H1 (cell line): ENCODE results near the gene RPUSD3. TPM values are rescaled to one million over a fixed set of nuclear protein-coding genes. Genes with fewer than 3 reads are reported as not detected.

Experiments
- CTCF ChIA-PET: fragments of 300-600 bp; sonication (Branson Sonifier 250); formaldehyde crosslinking; loops from one replicate; lab custom pipeline; 2021; ENCODE audit not compliant: partially characterized antibody; lab: Charles Lee
- POLR2A ChIA-PET: fragments of 300-600 bp; sonication (Branson Sonifier 250); formaldehyde crosslinking; loops from one replicate; lab custom pipeline; 2021; ENCODE audit warnings: inconsistent platforms; ENCODE audit not compliant: partially characterized antibody; lab: Charles Lee
- DNase-seq, 2 experiments: peaks; one replicate each; pipeline versions ENCODE4 v3.0.0 to v3.0.0-alpha.2; 2010 to 2022; ENCODE audit warnings: low spot score in 2 of 2, low read depth in 1 of 2, mixed read lengths in 1 of 2
- FAIRE-seq: peaks from 2 replicates; lab custom pipeline; 2011; peaks lifted over from hg19 to GRCh38; lab: Jason Lieb, UNC
- H2AFZ ChIP-seq: 2 replicates; pipeline ENCODE4 v1.8.1; 2012; ENCODE audit warnings: low read length, inconsistent platforms
- H2AK5ac ChIP-seq: 2 replicates; pipeline ENCODE4 v1.6.1; 2013; ENCODE audit warnings: low read depth, low read length
- H2BK120ac ChIP-seq: replicated peaks from 2 replicates; pipeline ENCODE3; 2013; ENCODE audit warnings: low read depth, low read length, inconsistent platforms
- H2BK12ac ChIP-seq: 2 replicates; pipeline ENCODE4 v1.6.1; 2013; ENCODE audit warnings: low read depth, low read length
- H2BK15ac ChIP-seq: 2 replicates; pipeline ENCODE4 v1.6.1; 2013; ENCODE audit warnings: low read length
- H2BK20ac ChIP-seq: 2 replicates; pipeline ENCODE4 v1.6.1; 2013; ENCODE audit warnings: low read length
- H2BK5ac ChIP-seq: 2 replicates; pipeline ENCODE4 v1.6.1; 2013; ENCODE audit warnings: low read depth, low read length
- H3K14ac ChIP-seq: 2 replicates; pipeline ENCODE4 v1.6.1; 2013; ENCODE audit warnings: inconsistent platforms; ENCODE audit not compliant: insufficient read length
- H3K18ac ChIP-seq: 2 replicates; pipeline ENCODE4 v1.6.1; 2013; ENCODE audit warnings: low read length; ENCODE audit errors: extremely low read depth
- H3K23ac ChIP-seq: 2 replicates; pipeline ENCODE4 v1.6.1; 2013; ENCODE audit warnings: inconsistent platforms; ENCODE audit not compliant: insufficient read length
- H3K23me2 ChIP-seq: 2 replicates; pipeline ENCODE4 v1.6.1; 2013; ENCODE audit warnings: low read depth, low read length
- H3K27ac ChIP-seq: 2 replicates; pipeline ENCODE4 v1.6.1; 2011; ENCODE audit warnings: low read depth, low read length, inconsistent platforms
- H3K27me3 ChIP-seq, 4 experiments: replicated peaks in 1 of 4; 1 replicate in 1 of 4; 2 replicates in 3 of 4; pipeline versions ENCODE4 v1.6.1 to v1.8.1; 2011 to 2013; ENCODE audit warnings: low read length in 3 of 4, mild to moderate bottlenecking in 3 of 4, inconsistent platforms in 2 of 4, mixed read lengths in 2 of 4, moderate library complexity in 1 of 4; ENCODE audit not compliant: control insufficient read depth in 3 of 4, insufficient read depth in 3 of 4; ENCODE audit errors: extremely low read depth in 1 of 4
- H3K36me3 ChIP-seq, 4 experiments: 2 replicates each; pipeline versions ENCODE4 v1.6.1 to v1.8.1; 2011 to 2013; ENCODE audit warnings: mild to moderate bottlenecking in 4 of 4, low read length in 3 of 4, moderate library complexity in 2 of 4, control low read depth in 1 of 4, inconsistent platforms in 1 of 4; ENCODE audit not compliant: insufficient read depth in 4 of 4, control insufficient read depth in 2 of 4
- H3K4ac ChIP-seq: replicated peaks from 2 replicates; pipeline ENCODE3; 2013; ENCODE audit warnings: low read length, low read depth, mixed read lengths, inconsistent platforms; ENCODE audit not compliant: insufficient read length
- H3K4me1 ChIP-seq, 4 experiments: replicated peaks in 1 of 4; 1 replicate in 1 of 4; 2 replicates in 3 of 4; pipeline versions ENCODE4 v1.6.1 to v1.8.1; 2011 to 2013; ENCODE audit warnings: low read length in 3 of 4, inconsistent platforms in 2 of 4, mixed read lengths in 1 of 4; ENCODE audit not compliant: insufficient read depth in 4 of 4, control insufficient read depth in 3 of 4
- H3K4me2 ChIP-seq, 2 experiments: 2 replicates each; pipeline versions ENCODE4 v1.6.1 to v1.8.1; 2011 to 2013; ENCODE audit warnings: low read depth in 2 of 2, low read length in 2 of 2, control low read depth in 1 of 2, inconsistent platforms in 1 of 2, mild to moderate bottlenecking in 1 of 2; ENCODE audit not compliant: insufficient read depth in 1 of 2
- H3K4me3 ChIP-seq, 4 experiments: fragments of 200-600, 300-600 bp in 1 of 4; sonication (generic), shearing (Covaris generic), sonication (Bioruptor Twin) in 1 of 4; 2 replicates each; pipeline versions ENCODE4 v1.5.1 to v1.8.1; 2011 to 2016; ENCODE audit warnings: low read length in 4 of 4, low read depth in 3 of 4, control low read depth in 2 of 4, inconsistent platforms in 2 of 4, mild to moderate bottlenecking in 2 of 4, mixed read lengths in 1 of 4, moderate library complexity in 1 of 4; ENCODE audit not compliant: insufficient read depth in 2 of 4; ENCODE audit errors: extremely low read depth in 1 of 4
- H3K56ac ChIP-seq: replicated peaks from 2 replicates; pipeline ENCODE3; 2013; ENCODE audit warnings: low read depth, mild to moderate bottlenecking, mixed read lengths, low read length, inconsistent platforms; ENCODE audit not compliant: insufficient read length
- H3K79me1 ChIP-seq: 2 replicates; pipeline ENCODE4 v1.6.1; 2013; ENCODE audit warnings: low read depth, low read length, control low read depth
- H3K79me2 ChIP-seq, 2 experiments: 2 replicates each; pipeline versions ENCODE4 v1.6.1 to v1.8.1; 2012 to 2013; ENCODE audit warnings: low read length in 2 of 2, mild to moderate bottlenecking in 2 of 2, inconsistent platforms in 1 of 2; ENCODE audit not compliant: insufficient read depth in 2 of 2, control insufficient read depth in 1 of 2
- H3K9ac ChIP-seq, 4 experiments: replicated peaks in 1 of 4; 1 replicate in 1 of 4; 2 replicates in 3 of 4; pipeline versions ENCODE4 v1.6.1 to v1.8.1; 2011 to 2013; ENCODE audit warnings: low read depth in 3 of 4, low read length in 3 of 4, control low read depth in 2 of 4, mild to moderate bottlenecking in 2 of 4, moderate library complexity in 2 of 4, inconsistent platforms in 1 of 4; ENCODE audit errors: extremely low read depth in 1 of 4
- H3K9me3 ChIP-seq, 2 experiments: 2 replicates each; pipeline versions ENCODE4 v1.6.1 to v1.8.1; 2012 to 2013; ENCODE audit warnings: mild to moderate bottlenecking in 2 of 2, moderate library complexity in 2 of 2, control low read depth in 1 of 2, inconsistent platforms in 1 of 2, low read depth in 1 of 2, low read length in 1 of 2, mixed read lengths in 1 of 2; ENCODE audit not compliant: insufficient read depth in 2 of 2
- H4K20me1 ChIP-seq, 2 experiments: replicated peaks in 1 of 2; 2 replicates each; pipeline versions ENCODE3 to v1.8.1; 2011 to 2013; ENCODE audit warnings: inconsistent platforms in 2 of 2, low read length in 2 of 2, mild to moderate bottlenecking in 1 of 2; ENCODE audit not compliant: insufficient read depth in 2 of 2, control insufficient read depth in 1 of 2
- H4K5ac ChIP-seq: 2 replicates; pipeline ENCODE4 v1.6.1; 2013; ENCODE audit warnings: low read length, low read depth, mixed read lengths, inconsistent platforms; ENCODE audit not compliant: insufficient read length
- H4K8ac ChIP-seq: 2 replicates; pipeline ENCODE4 v1.8.0; 2013; ENCODE audit warnings: mild to moderate bottlenecking, moderate library complexity, low read length, inconsistent platforms; ENCODE audit not compliant: insufficient read depth; ENCODE audit errors: extremely low read depth
- H4K91ac ChIP-seq: replicated peaks from 2 replicates; pipeline ENCODE3; 2013; ENCODE audit warnings: low read length, mixed read lengths, inconsistent platforms; ENCODE audit not compliant: insufficient read length
- NRF1 ChIP-seq: IDR thresholded peaks from 2 replicates; pipeline ENCODE4 v1.6.1; 2011; ENCODE audit warnings: mild to moderate bottlenecking, low read depth, low read length, improper control_type of control experiment
- SUZ12 ChIP-seq: fragments of 200-600 bp; sonication (generic); IDR thresholded peaks from 2 replicates; pipeline ENCODE4 v1.6.1; 2012; ENCODE audit warnings: mild to moderate bottlenecking, inconsistent platforms, low read length, moderate library complexity, mixed read lengths
- WGBS, 2 experiments: shearing (Covaris generic) in 1 of 2; methylation state at CpG; one replicate each; pipeline versions ENCODE4 v1.1.6 to v1.1.7; 2013 to 2015; ENCODE audit warnings: low lambda C conversion rate in 2 of 2, mixed read lengths in 2 of 2, inconsistent platforms in 1 of 2, low coverage in 1 of 2, missing lambda C conversion rate in 1 of 2; ENCODE audit not compliant: insufficient replicate concordance in 2 of 2, insufficient coverage in 1 of 2, insufficient read length in 1 of 2; ENCODE audit errors: extremely low coverage in 1 of 2, missing lambda C conversion rate in 1 of 2; 5-methylcytosine and 5-hydroxymethylcytosine counted together
- polyA plus RNA-seq, 7 experiments: library from polyadenylated mRNA; depleted of rRNA in 3 of 7; stranded (reverse) in 5 of 7; unstranded in 2 of 7; fragments of >200 nt in 5 of 7; fragments of 200-250 nt in 2 of 7; gene quantifications; 1 replicate in 5 of 7; 2 replicates in 1 of 7; 4 replicates in 1 of 7; pipeline versions ENCODE4 v1.2.1 to v1.2.3, GENCODE V29; 2011 to 2013; ENCODE audit warnings: missing spikeins in 2 of 7, mixed read lengths in 2 of 7
- total RNA-seq: library from RNA; stranded (reverse); fragmentation: NEBNext Ultra II Directional; extraction: Animal tissue kit (Norgen Biotek cat#: 25700); gene quantifications from 2 replicates; pipeline ENCODE4 v1.2.1, GENCODE V29; 2021

Gene RPUSD3
- total and polyA plus RNA-seq, 2 of the 8 experiments (the other 6 are each of a cell fraction or from before 2014, with no cell fraction given): 68.4 to 154 TPM

DNA sequence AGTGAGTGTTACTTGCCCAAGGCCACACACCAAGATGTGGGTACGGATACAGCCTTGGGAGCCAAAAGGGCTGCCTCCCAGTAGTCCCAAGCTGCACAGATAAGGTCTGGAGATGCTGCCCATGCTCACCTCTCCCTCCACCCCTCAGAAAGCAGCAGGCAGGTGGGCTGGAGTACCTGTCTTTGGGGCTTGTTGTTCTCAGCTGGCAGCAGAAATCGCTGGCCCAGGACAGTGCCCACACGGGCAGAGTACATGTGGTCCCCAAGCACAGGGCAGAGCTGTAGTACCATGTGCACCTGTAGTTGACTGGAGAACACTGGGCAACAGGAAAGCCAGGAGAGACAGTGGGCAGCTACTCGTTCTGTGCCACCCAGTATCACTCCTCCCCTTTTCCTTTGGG lies 5.0 kb downstream of the RPUSD3 start:
- ChIA-PET POLR2A (no interaction called here), CTCF (interaction anchor here (0.6 to 7.5 kb wide), 4 partner anchors 10 to 595 kb away, joined by 3 to 74 read pairs (median 4); no protein-coding TSS in a partner anchor)
- 89% methylated on average over 4 of the region's 4 CpGs; no CpG with 5 or more reads in 1 of the 2 experiments for WGBS, 2 experiments

More for the DNA sequence above, 5.0 kb downstream of the RPUSD3 start:
- Histone ChIP-seq H3K18ac (no peak overlapping the region), H3K14ac (no peak overlapping the region), H2BK15ac (no peak overlapping the region), H3K4ac (no peak overlapping the region), H3K79me2 (no peaks in the 10 kb centered on the region), H4K20me1 (peaks cover 0 to 11% of the 10 kb centered on the region in 2 experiments), H3K4me2 (no peak overlapping the region), H3K4me3 (no peak overlapping the region), H3K56ac (no peak overlapping the region), H4K8ac (no peak overlapping the region), H3K23me2 (peaks cover 7% of the 10 kb centered on the region), H3K27me3 (no peaks in the 10 kb centered on the region), H3K36me3 (peaks cover 3 to 37% (median 18%) of the 10 kb centered on the region in 4 experiments; a peak in 7 of 8 replicates), H2AK5ac (no peak overlapping the region), H3K79me1 (no peaks in the 10 kb centered on the region), H2BK12ac (no peak overlapping the region), H3K27ac (no peak overlapping the region), H3K9me3 (no peaks in the 10 kb centered on the region), H3K9ac (no peak overlapping the region), H3K23ac (no peak overlapping the region), H4K5ac (no peak overlapping the region), H2AFZ (no peak overlapping the region), H2BK20ac (no peak overlapping the region), H4K91ac (no peak overlapping the region), H2BK5ac (no peak overlapping the region), H3K4me1 (peaks cover 0 to 6% (median under 1%) of the 10 kb centered on the region in 4 experiments; a peak in 2 of 7 replicates), H2BK120ac (no peak overlapping the region)
- TF ChIP-seq NRF1 (no peak), SUZ12 (no peak)
- DNase-seq: no peak
- FAIRE-seq: no peak
